ENCODE results near the gene PTTG1.

PTTG1 gene

DNA sequence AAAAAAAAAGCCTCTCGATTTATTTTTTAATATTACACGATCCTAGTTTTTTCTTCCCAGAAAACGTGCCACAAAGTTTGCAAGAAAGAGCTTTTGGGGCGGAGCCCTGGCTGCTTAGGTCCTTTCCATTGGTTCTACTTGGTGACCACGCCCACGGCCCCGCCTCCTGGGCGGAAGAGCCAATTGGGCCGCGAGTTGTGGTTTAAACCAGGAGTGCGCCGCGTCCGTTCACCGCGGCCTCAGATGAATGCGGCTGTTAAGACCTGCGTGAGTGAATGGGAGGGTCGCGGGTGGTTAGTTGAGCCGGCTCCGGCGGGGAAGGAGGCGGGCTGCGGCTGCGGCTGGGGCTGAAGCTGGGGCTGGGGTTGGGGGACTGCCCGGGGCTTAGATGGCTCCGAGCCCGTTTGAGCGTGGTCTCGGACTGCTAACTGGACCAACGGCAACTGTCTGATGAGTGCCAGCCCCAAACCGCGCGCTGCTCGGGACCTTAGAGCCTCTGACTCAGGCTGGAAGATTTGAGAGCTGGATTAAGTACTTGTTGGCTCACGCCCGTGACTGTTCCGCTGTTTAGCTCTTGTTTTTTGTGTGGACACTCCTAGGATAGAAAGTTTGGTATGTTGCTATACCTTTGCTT lies at the start of gene PTTG1:
Gene PTTG1, plus strand, starts transcription at position 231 of the 634 bp plus-strand sequence. CDS start 458 bp downstream, outside the sequence.
- DNase-seq (ENCODE audit: low read depth in 2 of 2), result peak; percentile 87 to 90

DNA sequence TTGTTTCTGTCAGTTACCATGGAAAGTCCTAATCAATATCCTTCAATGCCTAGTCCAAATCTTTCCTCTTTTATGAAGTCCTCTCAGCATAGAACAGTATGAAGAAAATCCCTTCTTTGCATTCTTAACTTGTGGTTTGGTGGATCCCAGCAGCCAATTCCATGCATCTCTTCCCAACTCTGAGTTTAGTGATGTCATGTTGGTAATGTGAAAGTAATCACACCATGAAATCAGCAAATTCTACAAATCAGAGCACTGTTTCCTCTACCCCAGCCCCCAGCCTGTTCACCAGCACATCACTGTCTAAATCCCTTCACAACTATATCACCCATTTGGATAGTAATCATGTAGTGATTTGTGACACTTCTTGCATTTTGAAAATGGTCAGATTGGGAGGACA lies 46.5 kb upstream of the PTTG1 start:
- no peak for DNase-seq (ENCODE audit: low read depth in 2 of 2)

DNA sequence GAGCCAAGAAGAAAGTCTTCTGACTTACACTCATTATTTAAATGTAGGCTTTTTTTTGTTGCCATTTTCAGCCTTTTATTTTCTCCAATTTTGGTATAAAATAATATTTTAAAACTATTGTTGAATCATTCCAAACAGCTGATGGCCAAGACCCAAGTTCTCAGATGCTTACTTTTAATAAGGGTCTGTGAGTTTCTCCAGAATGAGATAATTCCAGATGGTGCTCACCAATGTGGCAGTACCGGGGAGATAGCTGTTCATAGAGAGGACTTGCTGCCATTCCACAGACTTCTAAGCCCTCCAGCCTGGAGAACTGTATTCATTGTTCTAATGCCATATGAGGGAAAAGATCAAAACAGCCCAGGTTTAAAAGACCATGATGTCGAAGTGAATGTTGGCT lies 46.0 kb upstream of the PTTG1 start:
- DNase-seq (ENCODE audit: low read depth in 2 of 2), result no peak

DNA sequence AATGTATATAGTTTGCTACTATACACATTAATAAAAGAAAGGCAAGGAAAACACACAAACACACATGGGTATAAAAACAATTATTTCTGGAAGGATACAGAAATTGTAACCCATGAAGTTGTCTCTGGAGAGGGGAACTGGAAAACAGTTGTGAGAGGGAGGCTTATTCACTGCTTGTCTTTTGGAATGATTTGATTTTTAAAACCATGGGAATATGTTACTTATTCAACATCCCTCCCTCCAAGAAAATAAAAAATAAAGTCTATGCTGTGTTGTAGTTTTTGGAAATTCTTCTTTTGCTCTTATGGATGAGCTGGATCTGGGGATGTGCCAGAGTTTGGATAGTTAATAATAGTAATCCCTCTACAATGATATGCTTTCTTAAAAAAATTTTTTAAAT lies 45.2 kb upstream of the PTTG1 start:
- DNase-seq (ENCODE audit: low read depth in 2 of 2), result no peak

DNA sequence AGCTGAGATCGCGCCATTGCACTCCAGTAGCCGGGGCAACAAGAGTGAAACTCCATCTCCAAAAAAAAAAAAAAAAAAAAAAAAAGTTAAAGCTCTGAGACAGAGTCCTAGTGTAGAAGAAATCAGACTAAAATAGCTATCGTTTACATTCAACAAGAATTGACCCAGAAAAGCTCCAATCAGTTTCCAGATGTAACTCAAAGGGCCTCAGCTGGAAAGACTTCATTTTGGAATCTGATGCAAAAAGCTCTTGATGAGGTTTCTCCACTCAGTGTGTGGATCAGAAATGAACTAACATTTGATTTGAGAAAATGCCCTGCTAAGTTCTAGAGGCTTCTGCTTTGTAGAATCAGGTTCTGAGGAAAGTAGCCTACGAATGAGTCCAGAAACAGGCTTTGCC lies 44.0 kb upstream of the PTTG1 start:
- DNase-seq (ENCODE audit: low read depth in 2 of 2), result no peak

DNA sequence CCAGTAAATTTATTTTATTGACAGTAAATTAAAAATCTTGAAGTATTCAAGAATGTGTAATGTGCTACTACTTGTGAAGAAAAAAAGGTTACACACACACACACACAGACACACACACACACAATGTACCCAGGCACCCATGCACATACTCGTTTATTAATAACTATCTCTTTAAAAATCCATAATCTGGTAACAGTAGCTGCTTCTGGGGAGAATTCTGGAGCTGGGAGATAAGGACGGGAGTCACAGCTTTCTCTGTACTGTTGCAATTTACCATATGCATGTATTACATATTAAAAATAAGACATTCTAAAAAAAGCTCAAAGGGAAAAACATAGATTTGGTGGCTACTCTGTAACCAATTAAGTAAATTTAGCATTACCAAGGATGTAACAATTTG lies 43.3 kb upstream of the PTTG1 start:
- DNase-seq (ENCODE audit: low read depth in 2 of 2), result no peak

DNA sequence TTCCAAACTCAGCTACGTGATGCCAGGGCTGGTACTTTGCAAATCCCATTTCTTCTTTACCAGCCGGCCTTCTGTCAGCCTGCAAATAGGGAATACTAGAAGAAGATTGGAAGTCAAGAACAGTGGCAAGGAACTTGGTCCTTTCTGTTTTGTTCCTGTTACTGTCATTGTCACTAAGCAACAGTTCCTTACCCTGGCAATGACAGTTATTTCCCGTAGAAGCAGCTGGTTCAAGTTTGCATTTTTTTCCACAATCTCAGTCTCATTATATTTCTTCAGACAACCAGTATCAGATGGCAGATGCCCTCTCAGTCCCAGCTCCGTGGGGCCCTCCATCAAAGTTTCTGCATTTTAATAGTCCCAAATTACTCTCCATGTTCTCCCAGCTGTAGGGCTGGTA lies 42.1 kb upstream of the PTTG1 start:
- no peak for DNase-seq (ENCODE audit: low read depth in 2 of 2)

DNA sequence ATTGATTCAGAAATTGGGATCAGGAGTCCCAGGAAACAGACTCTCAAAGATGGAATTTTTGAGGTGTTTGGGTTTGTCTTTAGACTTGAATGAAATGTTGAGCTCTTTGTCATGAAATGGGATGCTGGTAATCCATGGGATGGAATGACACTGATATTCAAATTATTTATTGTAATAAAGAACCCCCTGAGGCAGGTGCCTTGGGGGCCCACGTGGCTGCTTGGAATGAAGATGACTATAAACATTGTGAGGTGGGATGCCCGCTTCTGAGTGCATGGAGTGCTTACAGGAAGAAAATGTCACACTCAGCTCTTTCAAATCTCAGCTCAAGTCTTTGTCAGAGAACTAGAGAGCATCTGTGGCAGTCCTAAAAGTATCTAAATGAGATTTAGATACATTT lies 41.6 kb upstream of the PTTG1 start:
- DNase-seq (ENCODE audit: low read depth in 2 of 2), result no peak

DNA sequence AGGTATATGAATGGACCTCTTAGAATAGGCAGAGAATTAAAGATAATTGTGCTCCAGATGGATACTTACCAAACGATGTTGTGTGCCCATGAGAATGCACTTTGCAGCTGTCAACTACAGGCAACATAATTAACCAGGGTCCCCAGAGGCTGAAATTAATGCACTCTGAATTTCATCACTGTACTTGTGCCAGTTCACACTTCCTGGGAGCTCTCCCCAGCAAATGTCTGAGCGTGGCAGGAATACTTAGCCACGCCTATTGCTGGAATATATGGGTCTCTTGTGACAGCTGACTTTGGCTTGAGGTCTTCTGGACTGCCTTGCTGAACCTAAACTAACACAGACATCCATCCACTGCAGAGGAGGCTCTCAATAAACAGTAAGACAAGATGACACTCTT lies 39.3 kb upstream of the PTTG1 start:
- no peak for DNase-seq (ENCODE audit: low read depth in 2 of 2)

DNA sequence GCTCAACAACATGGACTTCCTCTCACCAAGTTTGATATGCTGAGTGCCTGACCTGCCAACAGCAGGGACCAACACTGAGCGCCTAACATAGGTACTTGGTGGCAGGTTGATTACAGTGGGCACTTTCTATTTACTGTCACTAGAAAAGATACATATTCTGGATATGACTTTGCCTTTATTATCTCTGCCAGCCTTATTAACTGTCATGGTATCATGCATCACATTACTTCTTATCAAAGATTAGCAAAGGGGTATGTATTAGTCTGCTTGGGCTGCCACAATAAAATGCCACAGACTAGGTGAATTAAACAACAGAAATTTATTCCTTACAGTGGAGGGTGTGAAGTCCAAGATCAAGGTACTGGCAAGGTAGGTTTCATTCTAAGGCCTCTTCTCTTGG lies 37.0 kb upstream of the PTTG1 start:
- no peak for DNase-seq (ENCODE audit: low read depth in 2 of 2)

DNA sequence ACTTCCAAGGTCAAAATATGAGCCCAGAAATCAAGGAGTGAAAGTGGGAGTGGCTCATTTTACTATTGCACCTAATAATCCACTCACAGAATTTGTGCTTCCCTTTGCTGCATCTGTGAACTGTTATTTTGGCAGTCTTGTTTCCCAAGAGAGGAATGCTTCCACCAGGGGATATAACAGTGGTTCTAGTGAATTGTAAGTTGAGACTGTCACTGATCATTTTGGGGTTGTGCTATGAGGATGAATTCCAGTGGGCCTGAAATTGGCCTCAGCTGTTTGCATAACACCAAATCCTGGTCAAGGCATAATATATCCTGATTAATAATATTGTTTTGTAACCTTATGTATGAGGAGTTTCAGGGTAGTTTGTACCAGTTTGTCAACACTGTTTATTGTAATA lies 36.2 kb upstream of the PTTG1 start:
- no peak for DNase-seq (ENCODE audit: low read depth in 2 of 2)

DNA sequence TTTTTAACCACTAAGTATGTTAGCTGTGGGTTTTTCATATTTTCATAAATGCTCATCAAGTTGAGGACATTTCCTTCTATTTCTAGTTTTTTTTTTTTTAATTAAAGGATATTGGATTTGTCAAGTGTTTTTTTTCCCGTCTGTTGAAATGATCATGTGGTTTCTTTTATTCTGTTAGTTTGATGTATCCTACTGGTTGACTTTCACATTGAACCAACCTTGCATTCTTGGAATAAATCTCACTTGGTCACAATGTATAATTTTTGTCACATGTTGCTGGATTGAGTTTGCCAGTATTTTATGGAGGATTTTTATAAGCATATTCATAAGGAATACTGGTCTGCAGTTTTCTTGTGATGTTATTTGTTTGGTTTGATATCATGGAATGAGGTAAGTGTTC lies 34.2 kb upstream of the PTTG1 start:
- DNase-seq (ENCODE audit: low read depth in 2 of 2), result no peak

DNA sequence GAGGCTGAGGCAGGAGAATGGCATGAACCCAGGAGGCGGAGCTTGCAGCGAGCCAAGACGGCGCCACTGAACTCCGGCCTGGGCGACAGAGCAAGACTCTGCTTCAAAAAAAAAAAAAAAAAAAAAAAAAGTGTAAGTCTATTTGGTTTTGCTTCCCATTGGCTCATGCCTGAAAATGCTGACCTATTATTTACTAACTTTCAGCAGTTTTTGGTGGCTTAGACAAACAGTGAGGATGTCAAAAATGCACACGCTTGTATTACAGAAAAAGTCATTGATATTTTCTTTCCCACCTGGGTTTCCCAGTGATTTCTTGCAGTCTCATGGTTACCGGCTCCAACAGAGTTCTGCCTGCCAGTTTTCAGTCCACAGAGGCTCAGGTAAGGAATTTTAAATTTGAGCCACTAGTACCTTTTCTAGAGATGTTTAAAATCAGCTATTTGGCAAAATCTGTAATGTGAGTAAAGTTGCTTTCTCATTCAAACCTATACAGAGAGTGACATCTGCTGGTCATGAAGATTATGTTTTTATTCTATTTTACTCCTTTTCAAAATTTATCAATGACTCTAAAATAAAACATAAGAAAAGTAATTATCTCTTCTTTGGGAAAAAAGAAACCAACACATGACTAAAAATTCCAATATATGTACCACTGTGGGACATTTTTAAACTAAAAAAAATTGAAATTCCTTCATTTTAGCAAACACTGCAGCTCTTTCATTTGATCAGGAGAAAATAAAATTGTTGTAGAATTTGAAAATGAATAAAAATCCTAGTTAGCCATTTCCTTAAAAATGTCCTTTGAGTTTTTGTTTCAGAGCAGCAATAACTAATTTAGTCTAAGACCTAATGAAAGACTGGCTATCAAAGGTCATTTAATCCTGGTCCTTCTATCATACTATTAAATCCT lies 30.6 kb upstream of the PTTG1 start:
- DNase-seq (ENCODE audit: low read depth in 2 of 2), result no peak

DNA sequence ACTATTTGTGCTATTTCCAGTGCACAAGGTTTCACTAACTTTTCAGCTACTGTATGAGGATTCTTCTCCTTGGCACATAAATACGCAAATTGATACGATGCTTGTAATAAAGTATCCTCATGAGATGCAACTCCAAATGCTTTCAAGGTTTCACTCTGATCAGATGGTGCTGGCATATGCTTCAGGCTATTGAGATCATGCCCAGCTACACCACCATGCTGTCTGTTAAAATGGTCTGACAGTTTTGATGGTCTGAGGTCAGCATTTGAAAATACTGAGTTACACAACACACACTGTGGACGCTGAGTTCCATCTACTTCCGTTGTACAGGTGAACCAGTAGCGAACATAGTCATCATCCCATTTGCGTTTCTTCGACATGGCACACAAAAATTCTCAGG lies 26.5 kb upstream of the PTTG1 start:
- DNase-seq (ENCODE audit: low read depth in 2 of 2), result no peak

DNA sequence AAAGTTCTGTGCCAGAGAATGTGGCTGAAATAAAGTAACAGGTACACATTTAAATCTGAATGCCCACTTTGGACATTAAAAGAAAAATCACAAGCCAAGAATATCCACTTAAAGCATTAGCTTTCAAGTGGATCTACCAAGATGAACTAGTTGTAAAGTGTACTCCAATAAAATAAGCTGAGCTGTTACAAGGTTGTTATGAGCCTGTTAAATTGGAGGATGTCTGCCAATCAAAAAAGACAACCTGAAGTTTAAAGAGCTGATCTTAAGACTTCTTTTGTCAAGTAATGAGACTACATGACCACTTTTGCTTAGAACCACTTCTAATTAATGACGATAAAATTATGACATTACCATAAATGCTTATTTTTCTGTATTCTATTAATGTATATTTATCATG lies 24.2 kb upstream of the PTTG1 start:
- DNase-seq (ENCODE audit: low read depth in 2 of 2), result no peak

DNA sequence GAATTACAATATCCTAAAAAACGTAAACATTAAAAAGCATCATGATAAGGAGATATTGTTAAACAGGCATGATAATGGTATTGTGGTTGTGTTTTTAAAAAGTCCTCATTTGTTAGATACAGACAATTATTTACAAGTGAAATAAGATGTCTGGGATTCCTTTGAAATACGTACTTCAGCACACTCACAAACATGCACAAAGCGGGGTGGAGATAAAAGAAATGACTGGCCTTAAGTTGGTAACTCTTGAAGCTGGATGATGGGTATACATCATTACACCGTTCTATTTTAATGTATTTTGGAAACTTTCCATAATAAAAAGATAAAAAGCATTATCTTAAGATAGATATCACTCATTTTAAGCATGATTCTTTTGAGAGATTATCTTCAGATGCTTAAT lies 22.8 kb upstream of the PTTG1 start:
- DNase-seq (ENCODE audit: low read depth in 2 of 2), result no peak

DNA sequence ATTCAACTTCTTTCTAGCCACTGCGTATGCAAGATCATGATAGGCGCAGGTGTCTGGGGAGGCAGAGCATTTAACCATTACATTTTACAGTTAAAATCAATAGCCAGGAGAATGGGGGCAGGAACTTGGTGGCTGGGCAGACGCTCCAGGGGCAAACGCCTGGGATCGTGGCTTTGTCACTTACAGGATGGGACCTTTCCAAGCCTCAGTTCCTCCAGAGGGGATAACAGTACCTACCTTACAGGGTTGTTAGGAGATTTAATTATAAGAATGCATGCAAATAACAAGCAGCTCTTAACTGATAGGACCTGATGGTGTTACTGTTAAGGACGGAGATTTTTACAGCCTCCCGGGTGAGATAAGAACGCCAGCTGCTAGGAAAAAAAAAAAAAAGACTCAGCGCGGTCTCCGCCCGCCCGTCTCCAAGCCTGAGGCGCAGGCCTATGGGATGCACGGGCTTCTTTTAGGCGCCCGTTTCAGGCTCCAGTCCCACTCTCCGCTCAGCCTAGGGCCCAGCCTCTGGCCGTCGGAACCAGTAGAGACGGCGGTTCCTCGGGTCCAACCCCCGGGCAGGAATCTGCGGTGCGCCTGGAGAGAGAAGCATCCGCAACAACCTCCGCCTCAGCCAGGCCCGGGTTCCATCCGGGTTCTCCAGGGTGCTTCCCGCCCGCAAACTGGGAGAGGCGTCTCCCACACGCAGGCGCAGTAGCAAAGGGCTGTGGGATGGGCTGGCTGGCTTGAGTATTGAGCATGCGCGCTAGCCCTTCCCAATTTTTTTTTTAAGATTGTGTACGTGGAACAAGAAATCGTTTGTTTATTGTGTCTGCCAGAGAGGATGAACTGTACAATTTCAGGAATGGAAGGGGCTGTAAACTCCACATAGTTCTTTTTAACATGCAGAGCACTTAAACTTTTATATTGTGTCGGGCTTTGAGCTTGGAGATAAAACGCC lies 22.0 kb upstream of the PTTG1 start, which contains the start of gene FAM200C:
Gene FAM200C, minus strand, starts transcription at position 653 of the 952 bp plus-strand sequence. CDS start 4,564 bp downstream, outside the sequence.
- DNase-seq (ENCODE audit: low read depth in 2 of 2), result peak; percentile 91 to 92

DNA sequence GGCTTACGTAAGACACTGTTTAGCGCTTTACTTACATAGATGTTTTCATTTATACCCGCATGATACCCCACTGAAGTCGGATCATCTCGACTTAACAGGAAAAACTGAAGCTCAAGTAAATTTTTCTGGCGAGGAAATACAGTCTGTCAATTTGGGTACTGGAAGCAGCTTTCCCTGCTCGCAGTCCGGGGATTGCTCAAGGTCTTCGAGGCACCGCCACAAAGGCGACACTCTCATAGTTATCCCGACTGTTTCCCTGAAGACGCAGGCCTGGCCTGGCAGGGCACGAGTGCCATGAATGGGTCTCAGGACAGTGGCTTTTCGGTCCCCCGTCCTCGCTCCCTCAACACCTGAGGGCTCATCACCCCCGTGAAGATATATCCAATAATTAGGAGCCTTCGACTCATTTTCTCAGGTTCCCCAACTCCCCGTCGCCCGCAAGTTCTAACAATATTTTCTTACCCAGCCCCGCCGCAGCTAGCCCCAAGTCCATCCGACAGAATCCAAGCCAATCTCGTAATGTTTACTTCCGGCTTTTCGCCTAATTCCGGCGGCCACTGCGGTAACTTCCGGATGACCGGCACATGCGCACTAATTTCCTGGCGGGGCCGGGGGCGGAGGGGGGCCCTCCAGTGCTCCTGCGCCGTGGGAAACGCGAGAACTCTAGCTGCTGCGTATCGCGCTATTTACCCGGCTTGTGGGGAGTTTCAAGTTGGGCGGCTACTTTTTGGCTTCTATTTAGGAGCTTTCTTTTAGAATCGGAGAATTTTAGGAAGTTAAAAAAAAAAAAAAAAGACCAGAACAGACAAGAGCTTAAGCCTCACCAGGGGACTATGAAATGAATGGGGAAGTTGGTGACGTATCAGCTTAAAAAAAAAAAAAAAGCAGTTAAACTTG lies 2.8 kb upstream of the PTTG1 start, which contains the start of gene SLU7:
Gene SLU7, minus strand, starts transcription at position 521 of the 897 bp plus-strand sequence. CDS start 3,787 bp downstream, outside the sequence.
- DNase-seq (ENCODE audit: low read depth in 2 of 2), result peak; percentile 89 to 90

DNA sequence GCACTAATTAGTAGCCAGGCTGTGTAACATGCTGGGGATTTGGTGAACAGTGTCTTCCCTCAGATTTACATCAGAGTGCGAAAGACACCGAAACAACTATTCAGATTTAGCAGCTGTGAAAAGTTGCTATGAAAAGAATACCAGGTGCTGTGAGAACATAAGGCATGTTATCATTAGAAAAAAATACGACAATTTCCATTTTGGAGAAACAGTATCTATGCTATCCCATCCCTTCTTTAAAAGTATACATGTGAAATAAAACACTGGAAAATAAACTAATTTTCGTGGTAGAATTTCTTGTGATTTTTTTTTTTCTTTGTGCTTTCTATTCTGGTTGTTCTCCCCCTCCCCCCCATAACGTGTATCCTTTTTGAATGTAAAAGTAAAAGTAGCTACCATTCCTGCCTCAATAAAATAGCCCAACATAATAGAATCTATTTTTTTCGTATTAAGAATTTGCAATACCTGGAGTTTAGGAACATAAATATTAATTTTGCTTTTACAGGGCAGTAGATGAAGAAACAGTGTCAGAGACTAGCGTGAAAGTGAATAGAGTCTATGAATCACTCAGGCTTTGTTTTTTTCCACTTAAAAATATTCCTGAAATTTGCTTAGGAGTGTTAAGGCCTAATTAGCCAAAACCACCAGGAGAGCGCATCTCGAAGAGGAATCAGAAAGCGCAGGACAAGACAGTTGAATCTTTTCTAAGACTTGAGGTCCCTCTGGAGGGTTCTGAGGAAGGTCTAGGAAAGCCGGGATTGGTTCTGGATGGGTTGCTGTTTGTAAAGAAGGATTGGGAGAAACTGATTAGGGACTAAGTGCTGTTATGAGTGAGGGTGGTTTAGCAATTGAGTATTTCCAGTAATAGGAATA lies 2.0 kb upstream of the PTTG1 start:
- DNase-seq (ENCODE audit: low read depth in 2 of 2), result no peak

DNA sequence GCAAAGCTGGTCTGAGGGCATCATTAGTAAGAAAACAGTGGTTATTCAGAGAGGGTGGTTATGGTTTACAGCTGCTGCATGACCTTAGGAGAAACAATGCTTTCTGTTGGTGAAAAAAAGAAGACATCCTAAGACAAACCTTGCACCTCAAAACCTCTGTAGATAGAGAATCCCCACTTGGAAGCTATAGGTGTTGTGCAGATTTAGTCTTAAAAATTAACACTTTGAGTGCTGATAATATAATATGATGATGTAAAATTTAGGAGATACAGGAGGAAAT lies 1.4 kb upstream of the PTTG1 start:
- DNase-seq (ENCODE audit: low read depth in 2 of 2), result no peak
